HL-60 (cell line): Measurements from ENCODE around the gene POU2F1.

Source experiments
- CTCF ChIP-seq: IDR thresholded peaks from one replicate; pipeline ENCODE4 v1.5.1; 2011; ENCODE audit warnings: low read length, control low read depth, inconsistent platforms; ENCODE audit not compliant: insufficient read depth
- GABPA ChIP-seq: IDR thresholded peaks from 2 replicates; pipeline ENCODE4 v1.6.1; 2012; ENCODE audit warnings: low read depth
- REST ChIP-seq: IDR thresholded peaks from 2 replicates; pipeline ENCODE4 v1.6.1; 2012; ENCODE audit warnings: low read depth; ENCODE audit not compliant: insufficient replicate concordance

GRCh38 chr1:167412072-167412471 lies 191.4 kb downstream of the POU2F1 start:
- TF ChIP-seq CTCF (no peak), GABPA (no peak), REST (no peak)
